Lung (tissue), 12 donors: ENCODE results near the gene SCAMP3. TPM values are rescaled to one million over a fixed set of nuclear protein-coding genes. Genes with fewer than 3 reads are reported as not detected.
A peak's percentile ranks its signal among the peaks of the same experiment; 100 is the strongest.

Experiments
- ATAC-seq: fragments of 200-7000 bp; cut with Tn5 transposase; one replicate; pipeline ENCODE4 v1.9.1; 2020; ENCODE audit warnings: moderate number of reproducible peaks; ENCODE audit not compliant: insufficient read depth, low FRiP score
- DNase-seq, 3 donors: peaks; one replicate each; pipeline ENCODE4 v3.0.0-alpha.2; 2013 to 2017
- H3K27ac ChIP-seq, 2 donors: one replicate each; pipeline ENCODE4 v1.5.1; 2013; ENCODE audit warnings: mild to moderate bottlenecking in 2 of 2, moderate library complexity in 2 of 2, control low read depth in 1 of 2, inconsistent platforms in 1 of 2, low read depth in 1 of 2, low read length in 1 of 2
- H3K27me3 ChIP-seq, 3 donors: one replicate each; pipeline ENCODE4 v1.5.1; 2013; ENCODE audit warnings: low read length in 2 of 3; ENCODE audit not compliant: control insufficient read depth in 3 of 3, insufficient read depth in 3 of 3
- H3K36me3 ChIP-seq, 4 donors: one replicate each; pipeline ENCODE4 v1.5.1; 2013; ENCODE audit warnings: low read length in 4 of 4, mild to moderate bottlenecking in 1 of 4, moderate library complexity in 1 of 4; ENCODE audit not compliant: control insufficient read depth in 4 of 4, insufficient read depth in 4 of 4
- H3K4me1 ChIP-seq, 5 donors: one replicate each; pipeline ENCODE4 v1.5.1; 2013; ENCODE audit warnings: low read length in 5 of 5, mild to moderate bottlenecking in 2 of 5, moderate library complexity in 1 of 5; ENCODE audit not compliant: control insufficient read depth in 5 of 5, insufficient read depth in 5 of 5
- H3K4me3 ChIP-seq: one replicate; pipeline ENCODE4 v1.5.1; 2013; ENCODE audit warnings: mild to moderate bottlenecking, control low read depth, moderate library complexity
- H3K9ac ChIP-seq, 2 donors: one replicate each; pipeline ENCODE4 v1.5.1; 2013; ENCODE audit warnings: low read length in 2 of 2, control low read depth in 1 of 2; ENCODE audit not compliant: insufficient read depth in 1 of 2
- H3K9me3 ChIP-seq, 4 donors: one replicate each; pipeline ENCODE4 v1.5.1; 2013; ENCODE audit warnings: low read length in 3 of 4, mild to moderate bottlenecking in 1 of 4, moderate library complexity in 1 of 4; ENCODE audit not compliant: control insufficient read depth in 4 of 4, insufficient read depth in 3 of 4
- CTCF ChIP-seq: IDR thresholded peaks from 2 replicates; pipeline ENCODE4 v1.5.1; 2012; ENCODE audit warnings: mild to moderate bottlenecking; ENCODE audit errors: control extremely low read depth, extremely low read depth
- WGBS, 2 donors: extraction: QIAGEN DNeasy Blood & Tissue Kit; methylation state at CpG; one replicate each; pipeline ENCODE4 v1.1.7; 2013; 5-methylcytosine and 5-hydroxymethylcytosine counted together
- polyA plus RNA-seq, 2 donors: library from polyadenylated mRNA; stranded (reverse); fragments of 200-250 nt; gene quantifications; one replicate each; pipeline ENCODE4 v1.2.1, GENCODE V29; 2013
- total RNA-seq, 2 donors: library from RNA; depleted of rRNA in 1 of 2; stranded (reverse); fragments of >200 nt in 1 of 2; gene quantifications; one replicate each; pipeline ENCODE4 v1.2.1, GENCODE V29; 2014 to 2021
- donor health status: control.
- donor health status: control.
- donor health status: Bipolar disorder and iron deficiency.
- donor health status: healthy.
- donor health status: DM: yes; HTN: yes; CAD: no.

The SCAMP3 gene
- total and polyA plus RNA-seq, 4 donors: 29.9 to 90.3 (median 69.8) TPM

GRCh38 chr1:155267373-155267772 is 5.2 kb upstream of the SCAMP3 start:
- peaks cover 0 to 12% (median 3%) of the 10 kb centered on the region in 5 donors for H3K4me1 ChIP-seq
- no peak for TF ChIP-seq CTCF
- H3K9me3 ChIP-seq: no peaks in the 10 kb centered on the region
- no peaks in the 10 kb centered on the region for H3K27me3 ChIP-seq
- peak overlapping the region in 1 of 2 donors; percentile 7 for H3K27ac ChIP-seq
- DNase-seq (no peak), ATAC-seq (no peak)
- H3K4me3 ChIP-seq: no peak overlapping the region
- peaks cover 44 to 68% (median 56%) of the 10 kb centered on the region in 4 donors for H3K36me3 ChIP-seq
- WGBS, 2 donors: 92 to 97% methylated on average over 2 of the region's 2 CpGs
- no peak overlapping the region for H3K9ac ChIP-seq

- H3K36me3 ChIP-seq: peaks cover 44 to 66% (median 55%) of the 10 kb centered on the region in 4 donors
- WGBS, 2 donors: 90 to 91% methylated on average over 6 of the region's 6 CpGs
- no peak overlapping the region for H3K9ac ChIP-seq
- H3K9me3 ChIP-seq: no peaks in the 10 kb centered on the region
- no peak overlapping the region for H3K4me3 ChIP-seq
- DNase-seq (no peak), ATAC-seq (no peak)
- no peak for TF ChIP-seq CTCF
- H3K27ac ChIP-seq: no peak overlapping the region
- peaks cover 0 to 8% (median under 1%) of the 10 kb centered on the region in 5 donors for H3K4me1 ChIP-seq
- H3K27me3 ChIP-seq: no peaks in the 10 kb centered on the region
Measured at GRCh38 chr1:155266553-155266952, 4.4 kb upstream of the SCAMP3 start.

- WGBS, 2 donors: 90 to 94% methylated on average over 11 of the region's 11 CpGs
- ATAC-seq (no peak), DNase-seq (no peak)
- TF ChIP-seq CTCF: no peak
- peaks cover 6 to 17% (median 7%) of the 10 kb centered on the region in 5 donors for H3K4me1 ChIP-seq
- H3K36me3 ChIP-seq: peaks cover 20 to 48% (median 35%) of the 10 kb centered on the region in 4 donors
- H3K4me3 ChIP-seq: no peak overlapping the region
- no peak overlapping the region for H3K27ac ChIP-seq
- no peaks in the 10 kb centered on the region for H3K27me3 ChIP-seq
- no peak overlapping the region for H3K9ac ChIP-seq
- no peaks in the 10 kb centered on the region for H3K9me3 ChIP-seq
Measured at GRCh38 chr1:155263067-155263466, 907 bp upstream of the SCAMP3 start.

GRCh38 chr1:155261493-155261851 is 688 bp downstream of the SCAMP3 start:
- no peak for TF ChIP-seq CTCF

More at GRCh38 chr1:155261493-155261851, 688 bp downstream of the SCAMP3 start:
- Histone ChIP-seq H3K9me3 (no peaks in the 10 kb centered on the region), H3K27me3 (no peaks in the 10 kb centered on the region), H3K9ac (peak overlapping the region; percentile 74 to 80), H3K4me1 (peaks cover 6 to 17% (median 7%) of the 10 kb centered on the region in 5 donors), H3K27ac (peak overlapping the region; percentile 71 to 92), H3K36me3 (peaks cover 11 to 40% (median 29%) of the 10 kb centered on the region in 4 donors), H3K4me3 (peak overlapping the region; percentile 91)
- no peak for ATAC-seq
- WGBS, 2 donors: 0 to 1% methylated on average over 9 of the region's 9 CpGs
- DNase-seq: no peak
